K562 (cell line): ENCODE data around the gene MARCHF9. TPM values are rescaled to one million over a fixed set of nuclear protein-coding genes. Genes with fewer than 3 reads are reported as not detected.

Source experiments
- ATF2 ChIP-seq: sonication (generic); formaldehyde crosslinking; IDR thresholded peaks from 2 replicates; pipeline ENCODE4 v1.8.1; 2022; ENCODE audit warnings: missing genetic modification reagents
- CBFA2T3 ChIP-seq: fragments of 450-650 bp; IDR thresholded peaks from 2 replicates; pipeline ENCODE4 v1.6.1; 2017
- CBX3 ChIP-seq, 2 experiments: IDR thresholded peaks; 1 replicate in 1 of 2; 2 replicates in 1 of 2; pipeline ENCODE4 v1.6.1; 2012; ENCODE audit warnings: inconsistent platforms in 2 of 2, low read length in 2 of 2, borderline replicate concordance in 1 of 2, control low read depth in 1 of 2
- CREB1 ChIP-seq, 2 experiments: sonication (generic) in 1 of 2; formaldehyde crosslinking in 1 of 2; IDR thresholded peaks; 2 replicates each; pipeline versions ENCODE4 v1.6.1 to v1.8.0; 2012 to 2022; ENCODE audit warnings: inconsistent platforms in 1 of 2, mild to moderate bottlenecking in 1 of 2, missing genetic modification reagents in 1 of 2, moderate library complexity in 1 of 2
- ELK1 ChIP-seq: sonication (generic); formaldehyde crosslinking; IDR thresholded peaks from 2 replicates; pipeline ENCODE4 v1.8.1; 2022; ENCODE audit warnings: missing genetic modification reagents
- ESRRA ChIP-seq: fragments of 450-650 bp; IDR thresholded peaks from 2 replicates; pipeline ENCODE4 v1.6.1; 2014; ENCODE audit warnings: low read depth, mild to moderate bottlenecking, moderate library complexity, borderline replicate concordance
- HDGF ChIP-seq: fragments of 450-650 bp; IDR thresholded peaks from 2 replicates; pipeline ENCODE4 v1.6.1; 2016
- MAX ChIP-seq: sonication (generic); formaldehyde crosslinking; IDR thresholded peaks from 2 replicates; pipeline ENCODE4 v1.9.0; 2022; ENCODE audit warnings: mild to moderate bottlenecking, missing genetic modification reagents
- MYNN ChIP-seq, 2 experiments: sonication (generic); formaldehyde crosslinking in 1 of 2; IDR thresholded peaks; 2 replicates each; pipeline versions ENCODE4 v1.5.0 to v1.6.1; 2016 to 2020; ENCODE audit warnings: antibody characterized with exemption in 1 of 2, missing genetic modification reagents in 1 of 2
- NFIC ChIP-seq: fragments of 450-650 bp; IDR thresholded peaks from 2 replicates; pipeline ENCODE4 v1.6.1; 2017; ENCODE audit warnings: mild to moderate bottlenecking, inconsistent platforms
- NR4A1 ChIP-seq, 2 experiments: fragments of 250-450 bp in 1 of 2; fragments of 450-650 bp in 1 of 2; sonication (Bioruptor Pico) in 1 of 2; IDR thresholded peaks; 2 replicates each; pipeline versions ENCODE4 v1.4.0 to v1.6.1; 2016 to 2020; ENCODE audit warnings: mild to moderate bottlenecking in 2 of 2, missing compliant biosample characterization in 1 of 2, missing genetic modification characterization in 1 of 2, moderate library complexity in 1 of 2
- PCBP2 ChIP-seq: fragments of 200-400 bp; formaldehyde crosslinking; IDR thresholded peaks from 2 replicates; pipeline ENCODE4 v1.6.1; 2018; ENCODE audit warnings: low read length, low read depth, mild to moderate bottlenecking, moderate library complexity; ENCODE audit not compliant: poor library complexity, severe bottlenecking
- RFX7 ChIP-seq: fragments of 250-450 bp; sonication (Bioruptor Pico); IDR thresholded peaks from 2 replicates; pipeline ENCODE4 v1.5.1; 2021; ENCODE audit warnings: mild to moderate bottlenecking
- TBP ChIP-seq: optimal IDR thresholded peaks from 2 replicates; pipeline ENCODE3; 2011; ENCODE audit warnings: low read depth, low read length, improper control_type of control experiment
- TEAD2 ChIP-seq: fragments of 450-650 bp; IDR thresholded peaks from 2 replicates; pipeline ENCODE4 v1.6.1; 2016; ENCODE audit warnings: missing genetic modification characterization, control low read depth, missing compliant biosample characterization
- TEAD4 ChIP-seq, 2 experiments: sonication (generic) in 1 of 2; formaldehyde crosslinking in 1 of 2; IDR thresholded peaks; 2 replicates each; pipeline versions ENCODE4 v1.6.1 to v1.8.0; 2012 to 2022; ENCODE audit warnings: borderline replicate concordance in 1 of 2, inconsistent platforms in 1 of 2, low read length in 1 of 2, mild to moderate bottlenecking in 1 of 2, missing genetic modification reagents in 1 of 2
- ZNF165 ChIP-seq: fragments of 250-450 bp; sonication (Bioruptor Pico); IDR thresholded peaks from 2 replicates; pipeline ENCODE4 v1.4.0; 2020; ENCODE audit warnings: borderline replicate concordance
- ZNF280B ChIP-seq: fragments of 250-450 bp; sonication (Bioruptor Pico); IDR thresholded peaks from 2 replicates; pipeline ENCODE4 v1.5.1; 2021; ENCODE audit warnings: mild to moderate bottlenecking
- ZNF561 ChIP-seq: fragments of 450-650 bp; formaldehyde crosslinking; conservative IDR thresholded peaks from 2 replicates; pipeline ENCODE4 v1.4.0; 2020; ENCODE audit warnings: mild to moderate bottlenecking, moderate library complexity
- polyA plus RNA-seq, 8 experiments: library from polyadenylated mRNA; depleted of rRNA in 4 of 8; stranded (reverse) in 5 of 8; unstranded in 3 of 8; fragments of >200 nt; fragmentation: Nextera tagmentation in 2 of 8; fragmentation: Illumina TruSeq in 1 of 8; extraction: Ambion mirVana in 2 of 8; extraction: Trizol in 1 of 8; gene quantifications; 2 replicates each; pipeline versions ENCODE4 v1.2.1 to v1.2.3, GENCODE V29; 2011 to 2014; ENCODE audit warnings: inconsistent platforms in 1 of 8, missing spikeins in 1 of 8
- total RNA-seq, 7 experiments: library from RNA; depleted of rRNA in 6 of 7; stranded (reverse); fragments of >200 nt in 6 of 7; fragmentation: Illumina TruSeq in 2 of 7; extraction: Trizol in 2 of 7; gene quantifications; 2 replicates each; pipeline versions ENCODE4 v1.2.1 to v1.2.3, GENCODE V29; 2011 to 2021; ENCODE audit warnings: low replicate concordance in 1 of 7

Gene MARCHF9
- total and polyA plus RNA-seq, 9 of the 15 experiments (the other 6 are each of a cell fraction or from before 2014, with no cell fraction given): 0.80 to 12.4 (median 6.2) TPM

GRCh38 chr12:57751432-57751787, 3.5 kb upstream of the MARCHF9 start (continued):
- TF ChIP-seq RFX7 (CRISPR knock-in tag) (no peak), NR4A1 (CRISPR knock-in tag; IDR thresholded peaks at IDR 0.05) (no peak), NR4A1 (tag; IDR thresholded peaks at IDR 0.05) (no peak), MAX (no peak), TEAD2 (tag) (no peak), CBFA2T3 (no peak), TBP (peak; percentile 34), ATF2 (CRISPR knock-in tag) (no peak), TEAD4 (IDR thresholded peaks at IDR 0.05; ENCODE audit: low read length) (no peak), TEAD4 (CRISPR knock-in tag; IDR thresholded peaks at IDR 0.05; ENCODE audit: borderline replicate concordance) (no peak), CREB1 (IDR thresholded peaks at IDR 0.05) (no peak), CREB1 (CRISPR knock-in tag; IDR thresholded peaks at IDR 0.05) (no peak), ESRRA (no peak), ZNF165 (no peak), ELK1 (CRISPR knock-in tag) (no peak), ZNF561 (CRISPR knock-in tag) (no peak), NFIC (no peak), PCBP2 (no peak), MYNN (IDR thresholded peaks at IDR 0.05) (0 out of 2 replicates have a peak, but pooled peaks have one; percentile 12), MYNN (CRISPR knock-in tag; IDR thresholded peaks at IDR 0.05) (no peak), CBX3 (IDR thresholded peaks at IDR 0.05; ENCODE audit: borderline replicate concordance in 1 of 2, low read length in 2 of 2) (no peak), HDGF (peak; percentile 54; the same call in 1 of the 2 replicates), ZNF280B (CRISPR knock-in tag) (no peak)
- TF ChIP-seq, all 486 proteins: peak for 6
